HG02840 (cell line): ENCODE data around the gene A2ML1.
"Not testable (repeated sequence)": the region's sequence is repeated elsewhere in the genome, so short reads cannot be mapped to it uniquely, and the experiment has no call there.

Experiments
- ATAC-seq: cut with Tn5 transposase; IDR thresholded peaks from one replicate; pipeline ENCODE4 v1.9.1; 2021; ENCODE audit warnings: mild to moderate bottlenecking, moderate library complexity, moderate number of reproducible peaks; ENCODE audit not compliant: unreplicated experiment, low FRiP score

A2ML1 gene

DNA sequence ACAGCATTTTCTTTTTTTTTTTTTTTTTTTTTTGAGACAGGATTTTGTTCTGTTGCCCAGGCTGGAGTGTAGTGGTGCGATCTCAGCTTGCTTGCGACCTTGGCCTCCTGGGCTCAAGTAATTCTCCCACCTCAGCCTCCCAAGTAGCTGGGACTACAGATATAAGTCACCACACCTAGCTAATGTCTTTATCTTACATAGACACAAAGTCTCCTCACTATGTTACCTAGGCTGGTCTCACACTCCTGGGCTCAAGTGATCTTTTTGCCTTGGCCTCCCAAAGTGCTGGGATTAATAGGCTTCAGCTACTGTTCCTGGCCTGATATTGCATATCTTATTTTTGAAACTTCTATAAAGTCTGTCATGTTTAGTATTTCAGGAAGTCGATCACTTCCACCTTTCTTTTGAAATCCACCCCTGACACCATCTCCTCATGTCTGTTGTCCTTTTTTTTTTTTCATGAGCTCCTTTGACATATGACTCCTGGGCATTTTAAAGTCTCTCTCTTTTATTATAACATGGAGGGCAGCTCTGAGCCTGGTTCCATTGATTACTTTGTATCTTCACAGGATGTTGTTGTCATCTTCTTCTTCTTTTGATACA lies 5.9 kb upstream of the A2ML1 start:
- no peak for ATAC-seq

DNA sequence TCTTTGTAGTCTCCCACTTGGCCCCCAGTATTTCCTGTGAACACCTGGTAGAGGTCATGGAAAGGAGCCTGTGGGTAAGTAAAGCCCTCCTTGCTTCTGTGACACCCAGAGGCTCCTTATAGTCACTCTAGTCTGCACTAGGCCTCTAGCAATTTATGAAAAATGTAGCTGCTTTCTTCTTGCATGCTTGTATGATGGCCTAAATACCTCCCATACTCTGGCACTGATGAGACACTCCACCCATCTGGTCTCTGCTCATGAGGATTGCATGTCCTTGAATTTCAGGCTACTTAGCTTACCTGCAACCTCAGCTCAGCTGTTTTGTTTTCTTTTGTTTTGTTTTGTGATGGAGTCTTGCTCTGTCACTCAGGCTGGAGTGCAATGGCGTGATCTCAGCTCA lies 4.6 kb upstream of the A2ML1 start:
- ATAC-seq: no peak

DNA sequence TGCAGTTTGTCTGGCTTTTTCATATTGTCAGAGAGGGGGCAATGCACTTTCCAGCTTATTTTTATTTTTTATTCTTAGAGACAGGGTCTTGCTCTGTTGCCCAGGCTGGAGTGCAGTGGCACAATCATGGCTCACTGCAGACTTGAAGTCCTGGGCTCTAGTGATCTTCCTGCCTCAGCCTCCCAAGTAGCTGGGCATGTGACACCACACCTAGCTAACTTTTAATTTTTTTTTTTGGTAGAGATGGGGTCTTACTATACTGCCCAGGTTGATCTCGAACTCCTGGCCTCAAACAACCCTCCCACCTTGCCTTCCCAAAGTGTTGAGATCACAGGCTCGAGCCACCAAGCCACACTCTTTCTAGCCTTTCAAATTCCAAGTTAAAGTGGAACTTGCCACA lies 3.9 kb upstream of the A2ML1 start:
- ATAC-seq: no peak

DNA sequence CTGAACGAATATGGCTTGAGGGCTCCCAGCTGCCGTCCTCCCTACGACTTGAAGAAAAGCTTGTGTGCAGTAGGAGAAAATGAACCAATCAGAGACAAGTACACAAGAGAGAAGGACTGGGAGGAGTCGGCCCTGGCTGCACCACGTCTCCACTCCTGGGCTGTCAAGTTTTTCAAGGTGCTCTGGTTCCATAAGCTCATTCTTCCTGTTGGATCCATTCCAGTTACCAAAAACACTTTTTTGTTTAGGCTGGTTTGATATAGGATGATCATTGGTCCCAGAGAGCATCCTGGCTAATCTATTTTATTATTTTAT lies 2.8 kb upstream of the A2ML1 start:
- no peak for ATAC-seq

DNA sequence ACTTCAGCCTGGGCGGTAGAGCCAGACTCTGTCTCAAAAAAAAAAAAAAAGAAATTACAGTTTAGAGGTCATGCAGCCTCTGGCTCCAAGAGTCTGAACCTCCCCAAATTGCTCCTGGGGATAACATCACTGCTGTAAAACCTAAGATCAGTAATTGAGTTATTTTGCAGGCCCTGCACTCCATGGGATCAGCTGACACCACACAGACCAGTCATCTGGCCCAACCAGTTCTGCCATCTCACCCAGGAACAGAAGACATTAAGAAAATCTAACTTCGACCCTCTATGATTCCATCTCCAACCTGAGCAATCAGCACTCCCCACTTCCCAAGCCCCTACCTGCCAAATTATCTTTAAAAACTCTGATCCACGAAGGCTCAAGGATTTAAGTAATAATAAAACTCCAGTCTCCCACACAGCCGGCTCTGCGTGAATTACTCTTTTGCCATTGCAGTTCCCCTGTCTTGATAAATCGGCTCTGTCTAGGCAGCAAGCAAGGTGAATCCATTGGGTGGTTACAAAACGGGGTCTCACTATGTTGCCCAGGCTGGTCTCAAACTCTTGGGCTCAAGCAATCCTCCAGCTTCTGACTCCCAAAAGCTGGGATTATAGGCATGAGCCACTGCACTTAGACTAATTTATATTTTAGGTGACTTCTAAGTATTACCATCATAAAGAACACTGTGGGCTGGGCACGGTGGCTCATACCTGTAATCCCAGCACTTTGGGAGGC lies 1.6 kb upstream of the A2ML1 start:
- ATAC-seq: not testable (repeated sequence)

DNA sequence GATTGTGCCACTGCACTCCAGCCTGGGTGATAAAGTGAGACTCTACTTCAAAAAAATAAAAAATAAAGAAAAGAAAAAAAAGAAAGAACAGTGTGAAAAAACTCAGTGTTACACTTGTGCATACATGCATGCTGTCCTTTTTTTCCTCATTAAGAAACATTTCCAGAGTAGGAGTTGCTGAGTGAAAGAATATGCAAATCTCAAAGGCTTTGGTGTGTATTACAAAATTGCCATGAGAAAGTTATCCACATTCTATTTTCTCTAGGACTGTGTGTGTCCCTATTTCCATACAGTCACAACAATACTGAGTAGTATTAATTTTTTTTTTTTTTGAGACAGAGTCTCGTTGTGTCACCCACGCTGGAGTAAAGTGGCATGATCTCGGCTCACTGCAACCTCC lies 830 bp upstream of the A2ML1 start:
- ATAC-seq: no peak

DNA sequence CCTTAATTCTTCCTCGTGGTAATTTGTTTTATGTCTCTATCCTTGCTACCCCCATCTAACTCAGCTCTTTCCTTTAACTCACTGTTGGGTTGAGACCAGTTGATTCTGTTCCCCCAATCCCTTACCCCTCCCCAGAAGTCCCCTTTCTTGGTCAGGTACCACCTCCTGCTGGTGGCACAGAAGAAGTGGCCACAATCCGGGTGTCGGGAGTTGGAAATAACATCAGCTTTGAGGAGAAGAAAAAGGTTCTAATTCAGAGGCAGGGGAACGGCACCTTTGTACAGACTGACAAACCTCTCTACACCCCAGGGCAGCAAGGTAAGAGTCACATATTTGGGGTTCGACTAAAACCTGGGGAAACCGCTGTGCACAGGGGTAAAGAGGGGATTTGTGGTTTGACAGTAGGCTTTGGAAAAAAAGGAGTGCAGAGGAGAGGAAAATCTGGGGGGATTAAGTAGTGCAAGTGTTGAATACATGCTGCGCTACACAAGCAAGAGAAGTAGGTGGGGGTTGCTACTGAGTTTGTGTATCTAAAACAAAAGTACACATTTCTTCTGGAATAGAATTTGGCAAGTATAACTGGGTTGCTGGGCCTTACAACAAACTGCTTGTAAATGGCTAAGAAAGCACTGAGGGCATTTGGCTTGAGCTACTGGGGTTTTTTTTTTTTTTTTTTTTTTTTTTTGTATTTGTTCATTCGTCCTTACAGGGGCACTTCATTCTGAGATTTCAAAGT lies 1.3 kb downstream of the A2ML1 start:
- ATAC-seq: no peak

DNA sequence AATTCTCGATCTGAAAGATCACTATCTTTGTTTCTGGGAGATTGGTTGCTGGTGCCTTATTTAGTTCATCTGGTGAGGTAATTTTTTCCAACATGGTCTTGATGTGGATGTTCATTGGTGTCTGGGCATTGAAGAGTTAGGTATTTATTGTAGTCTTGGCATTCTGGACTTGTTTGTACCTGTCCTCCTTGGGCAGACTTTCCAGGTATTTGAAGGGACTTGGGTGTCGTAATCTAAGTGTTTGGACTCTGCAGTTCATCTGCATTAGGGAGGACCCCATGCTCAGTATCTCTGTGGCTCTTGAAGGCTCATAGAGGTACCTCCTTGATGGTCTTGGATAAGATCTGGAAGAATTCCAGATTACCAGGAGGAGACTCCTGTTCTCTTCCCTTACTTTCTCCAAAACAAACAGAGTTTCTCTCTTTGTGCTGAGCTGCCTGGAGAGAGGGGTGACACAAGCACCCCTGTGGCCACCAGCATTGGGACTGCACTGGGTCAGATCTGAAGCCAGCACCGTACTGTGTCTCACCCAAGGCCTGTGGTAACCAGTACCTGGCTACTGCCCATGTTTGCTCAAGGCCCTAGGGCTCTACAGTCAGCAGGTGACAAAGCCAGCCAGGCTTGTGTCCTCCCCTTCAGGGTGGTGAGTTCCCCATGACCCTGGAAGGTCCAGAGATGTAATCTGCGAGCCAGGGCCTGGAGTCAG lies 5.3 kb downstream of the A2ML1 start:
- ATAC-seq: no peak

DNA sequence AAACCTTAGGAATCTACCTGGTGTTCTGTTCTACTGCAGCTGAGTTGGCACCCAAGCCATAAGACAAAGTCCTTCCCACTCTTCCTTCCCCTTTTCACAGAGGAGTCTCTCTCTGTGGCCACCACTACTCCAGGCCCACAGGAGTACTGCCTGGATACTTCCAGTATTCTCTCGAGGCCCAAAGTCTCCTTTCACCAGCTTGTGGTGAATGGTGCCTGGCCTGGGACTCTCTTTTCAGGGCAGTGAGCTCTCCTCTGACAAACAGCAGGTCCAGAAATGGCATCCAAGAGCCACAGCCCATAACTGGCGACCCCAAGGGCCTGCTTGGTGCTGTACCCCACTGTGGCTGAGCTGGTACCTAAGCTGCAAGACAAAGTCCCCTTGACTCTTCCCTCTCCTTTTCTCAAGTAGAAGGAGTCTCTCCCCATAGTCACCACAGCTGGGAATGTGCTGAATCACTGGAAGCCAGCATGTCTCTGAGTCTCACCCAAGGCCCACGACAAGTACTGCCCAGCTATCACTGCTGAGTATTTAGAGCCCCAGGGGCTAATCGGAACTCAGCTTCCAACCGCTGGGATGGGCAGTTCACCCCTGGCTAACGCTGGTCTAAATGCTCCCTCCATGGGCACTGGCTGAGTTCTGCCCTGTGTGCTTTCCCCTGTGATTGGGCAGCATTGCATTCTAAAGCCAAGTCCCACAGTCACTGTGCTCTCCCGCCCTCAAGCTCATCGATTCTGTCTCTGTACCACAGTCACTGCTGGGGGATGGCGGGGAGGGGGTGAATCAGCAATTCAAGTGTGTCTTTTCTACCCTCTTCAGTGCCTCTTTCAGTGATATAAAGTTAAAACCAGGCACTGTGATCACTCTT lies 6.1 kb downstream of the A2ML1 start:
- no peak for ATAC-seq

DNA sequence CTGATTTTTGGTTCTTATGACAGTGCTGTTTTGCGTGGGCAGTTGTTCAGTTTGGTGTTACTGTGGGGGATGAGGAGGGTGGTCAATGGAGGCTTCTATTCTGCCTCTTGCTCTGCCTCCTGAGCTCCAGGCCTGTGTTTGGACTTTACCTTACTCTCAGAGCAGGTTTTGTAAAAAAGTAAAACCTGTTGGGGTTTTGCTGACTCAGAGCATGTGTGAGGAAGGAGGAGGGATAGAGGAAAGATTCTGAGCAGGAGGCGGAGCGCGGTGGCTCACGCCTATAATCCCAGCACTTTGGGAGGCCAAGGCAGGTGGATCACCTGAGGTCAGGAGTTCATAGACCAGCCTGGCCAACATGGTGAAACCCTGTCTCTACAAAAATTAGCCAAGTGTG lies 6.7 kb downstream of the A2ML1 start:
- ATAC-seq: no peak

DNA sequence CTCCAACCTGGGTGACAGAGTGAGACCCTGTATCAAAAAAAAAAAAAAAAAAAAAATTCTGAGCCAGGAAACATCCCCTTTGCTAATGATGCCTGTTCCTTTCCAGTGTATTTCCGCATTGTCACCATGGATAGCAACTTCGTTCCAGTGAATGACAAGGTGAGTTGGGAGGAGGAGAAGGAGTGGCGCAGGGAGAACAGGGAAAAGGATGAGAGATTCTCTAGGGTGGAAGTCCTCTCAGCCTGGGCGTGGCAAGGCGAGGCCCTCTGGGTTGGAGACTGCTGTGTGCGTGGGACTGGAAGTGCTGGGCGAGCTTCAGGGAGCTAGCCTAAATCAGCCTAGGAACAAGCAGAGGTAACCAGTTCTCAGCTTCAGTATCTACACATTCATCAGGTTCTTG lies 7.2 kb downstream of the A2ML1 start:
- ATAC-seq: no peak

DNA sequence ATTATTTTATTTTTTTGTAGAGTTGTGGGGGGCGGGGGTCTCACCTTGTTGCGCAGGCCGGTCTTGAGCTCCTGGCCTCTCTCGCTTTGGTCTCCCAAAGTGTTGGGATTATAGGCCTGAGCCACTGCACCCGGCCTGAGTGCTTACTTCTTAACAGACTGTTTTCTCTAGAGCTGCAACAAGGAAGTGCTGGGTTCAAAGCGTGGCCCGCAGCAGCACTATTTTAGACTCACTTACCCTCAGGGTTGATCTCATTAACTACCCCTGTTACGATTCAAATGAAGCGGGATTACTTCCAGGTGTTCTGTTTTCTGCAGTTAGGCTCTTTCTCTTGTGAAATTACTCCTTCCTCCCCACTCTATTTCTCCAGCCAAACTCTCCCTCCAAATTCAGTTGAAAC lies 8.7 kb downstream of the A2ML1 start:
- no peak for ATAC-seq

DNA sequence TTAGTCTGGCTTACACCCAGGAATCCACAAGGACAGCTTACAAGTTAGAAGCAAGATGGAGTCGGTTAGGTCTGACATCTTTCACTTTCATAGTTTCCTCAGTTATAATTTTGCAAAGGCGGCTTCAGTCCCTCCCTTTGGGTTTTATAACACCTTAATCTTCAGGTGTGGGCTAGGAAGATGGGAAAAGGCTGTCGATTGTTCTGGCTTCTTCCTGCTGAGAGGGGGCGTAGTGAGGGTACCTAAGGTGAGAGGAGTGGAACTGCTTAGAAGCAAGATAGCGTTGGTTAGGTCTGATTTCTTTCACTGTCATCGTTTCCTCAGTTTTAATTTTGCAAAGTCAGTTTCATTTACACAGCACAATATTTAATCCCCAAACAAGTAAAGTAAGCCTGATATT lies 10.1 kb downstream of the A2ML1 start:
- ATAC-seq: no peak

DNA sequence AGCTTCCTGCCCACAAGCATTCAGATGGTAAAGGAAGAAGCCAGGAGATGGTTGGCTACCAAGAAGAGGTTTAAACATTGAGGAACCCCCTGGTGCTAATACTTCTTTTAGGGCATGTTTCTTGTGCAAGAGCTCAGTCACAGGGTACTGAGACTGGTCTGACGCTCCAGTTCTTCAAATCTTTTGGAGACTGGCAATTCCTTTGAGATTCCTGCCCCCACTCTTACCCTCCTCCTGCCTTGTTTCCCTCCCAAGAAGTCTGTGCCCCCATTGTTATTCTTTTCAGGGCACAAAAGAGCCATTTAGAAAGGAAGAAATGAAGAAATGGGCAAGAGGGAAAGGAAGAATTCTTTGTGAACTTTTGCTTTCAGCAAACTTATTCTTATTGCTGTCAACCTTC lies 11.8 kb downstream of the A2ML1 start:
- no peak for ATAC-seq

DNA sequence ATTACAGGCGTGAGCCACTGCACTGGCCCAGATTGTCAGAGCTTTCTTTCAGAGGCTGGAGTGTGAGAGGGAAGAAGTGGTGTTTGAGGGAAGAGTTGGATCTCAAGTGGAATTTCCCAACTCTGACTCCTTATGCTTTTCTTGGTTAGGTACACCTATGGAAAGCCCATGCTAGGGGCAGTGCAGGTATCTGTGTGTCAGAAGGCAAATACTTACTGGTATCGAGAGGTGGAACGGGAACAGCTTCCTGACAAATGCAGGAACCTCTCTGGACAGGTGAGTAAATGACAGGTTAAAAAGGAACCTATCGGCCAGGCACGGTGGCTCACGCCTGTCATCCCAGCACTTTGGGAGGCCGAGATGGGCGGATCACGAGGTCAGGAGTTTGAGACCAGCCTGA lies 14.9 kb downstream of the A2ML1 start:
- no peak for ATAC-seq

DNA sequence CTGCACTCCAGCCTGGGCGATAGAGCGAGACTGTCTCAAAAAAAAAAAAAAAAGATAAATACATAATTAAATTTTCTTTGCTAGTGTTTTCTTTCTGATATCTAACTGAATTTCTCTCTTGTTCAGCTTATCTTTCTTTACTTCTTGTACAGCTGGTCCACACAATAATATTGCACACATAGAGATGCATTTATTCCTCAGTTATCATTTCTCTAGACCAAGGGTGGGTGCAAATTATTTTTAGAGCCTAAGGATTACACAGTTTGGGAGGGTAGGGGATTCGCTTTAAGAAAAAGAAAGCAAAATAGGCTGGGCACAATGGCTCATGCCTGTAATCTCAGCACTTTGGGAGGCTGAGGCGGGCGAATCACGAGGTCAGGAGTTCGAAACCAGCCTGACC lies 17.9 kb downstream of the A2ML1 start:
- no peak for ATAC-seq

DNA sequence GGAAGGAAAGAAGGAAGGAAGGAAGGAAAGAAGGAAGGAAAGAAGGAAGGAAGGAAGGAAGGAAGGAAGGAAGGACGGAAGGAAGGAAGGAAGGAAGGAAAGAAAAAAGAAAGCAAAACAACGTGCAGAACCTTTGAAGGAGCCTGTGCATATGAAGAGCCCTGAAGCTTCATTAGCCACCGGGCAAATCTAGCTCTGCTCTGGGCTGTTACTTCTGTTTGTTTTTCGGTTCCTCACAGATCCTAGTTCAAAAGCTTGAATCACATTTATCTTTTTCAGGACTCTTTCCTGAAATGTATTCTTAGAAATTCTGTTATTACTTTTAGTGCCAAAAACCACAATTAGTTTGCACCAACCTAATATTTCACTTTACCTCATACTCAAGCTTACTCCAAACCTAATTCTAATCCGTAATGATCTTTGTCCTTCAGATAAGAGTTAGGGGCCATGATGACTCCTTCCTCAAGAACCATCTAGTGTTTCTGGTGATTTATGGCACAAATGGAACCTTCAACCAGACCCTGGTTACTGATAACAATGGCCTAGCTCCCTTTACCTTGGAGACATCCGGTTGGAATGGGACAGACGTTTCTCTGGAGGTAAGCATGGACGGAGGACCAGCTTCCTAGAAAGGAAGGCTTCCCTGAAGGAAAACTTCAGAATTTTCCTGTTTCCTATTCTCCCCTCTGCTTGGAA lies 18.7 kb downstream of the A2ML1 start:
- no peak for ATAC-seq

DNA sequence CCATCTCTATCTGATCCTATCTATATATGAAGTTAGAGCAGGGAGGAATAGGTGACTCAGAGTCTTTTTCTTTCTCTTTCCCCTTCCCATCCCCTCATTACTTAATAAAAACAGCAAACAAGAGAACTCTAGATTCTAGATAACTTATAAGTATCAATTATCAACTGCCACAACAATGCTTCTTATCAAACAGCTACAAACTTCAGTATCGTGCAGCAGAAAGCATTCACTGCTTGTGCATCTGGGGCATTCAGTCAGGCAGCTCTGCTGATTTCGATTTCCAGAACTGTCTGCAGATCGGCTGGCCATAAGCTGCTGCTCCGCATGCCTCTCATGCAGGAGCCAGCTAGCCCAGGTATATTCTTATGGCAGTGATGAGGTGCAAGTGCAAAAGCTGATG lies 19.4 kb downstream of the A2ML1 start:
- ATAC-seq: no peak

DNA sequence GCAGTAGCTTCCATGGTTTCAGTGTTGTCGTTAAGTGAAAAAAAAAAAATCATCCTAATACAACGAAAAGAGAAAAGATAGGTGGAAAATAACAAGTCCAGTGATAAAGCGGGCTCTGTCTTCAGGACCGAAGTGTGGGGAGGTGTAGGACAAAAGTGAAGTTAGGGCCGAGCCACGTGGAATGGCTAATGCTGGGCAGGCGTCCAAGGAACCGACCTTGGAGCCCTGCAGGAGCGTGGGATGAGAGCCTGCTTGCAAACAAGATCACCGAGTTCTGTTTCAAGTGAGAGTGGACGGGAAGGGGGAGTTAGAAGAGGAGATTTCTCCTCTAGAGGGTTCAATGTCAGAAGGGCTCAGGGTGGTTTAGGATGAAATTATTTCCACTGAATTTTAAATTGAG lies 22.2 kb downstream of the A2ML1 start:
- no peak for ATAC-seq

DNA sequence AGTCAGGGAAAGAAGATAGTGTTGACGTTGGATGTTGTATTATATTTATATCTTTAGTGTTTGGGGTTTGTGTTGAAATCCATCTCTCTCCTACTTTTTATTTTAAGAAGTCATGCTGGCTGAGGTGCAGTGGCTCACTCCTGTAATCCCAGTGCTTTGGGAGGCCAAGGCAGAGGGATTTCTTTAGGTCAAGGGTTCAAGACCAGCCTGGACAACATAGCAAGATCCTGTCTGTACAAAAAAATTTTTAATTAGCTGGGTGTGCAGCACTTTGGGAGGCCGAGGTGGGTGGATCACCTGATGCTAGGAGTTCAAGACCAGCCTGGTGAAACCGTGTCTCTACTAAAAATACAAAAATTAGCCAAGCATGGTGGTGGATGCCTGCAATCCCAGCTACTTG lies 23.9 kb downstream of the A2ML1 start:
- ATAC-seq: no peak
